KOPT-K1 (cell line): ENCODE results near the gene MTO1.
"Not testable (repeated sequence)": the region's sequence is repeated elsewhere in the genome, so short reads cannot be mapped to it uniquely, and the experiment has no call there.

Experiments
- H3K27ac ChIP-seq: fragments of 200-600 bp; sonication (generic); 2 replicates; pipeline ENCODE4 v1.5.1; 2016; ENCODE audit warnings: antibody characterized with exemption, mild to moderate bottlenecking, low read depth, low read length; ENCODE audit not compliant: poor library complexity, severe bottlenecking
- H3K36me3 ChIP-seq: fragments of 200-600 bp; sonication (generic); 2 replicates; pipeline ENCODE4 v1.5.1; 2017; ENCODE audit warnings: antibody characterized with exemption, mild to moderate bottlenecking, low read length, moderate library complexity; ENCODE audit not compliant: insufficient read depth
- H3K9me3 ChIP-seq: fragments of 200-600 bp; sonication (generic); 2 replicates; pipeline ENCODE4 v1.5.1; 2017; ENCODE audit warnings: antibody characterized with exemption, low read length, mild to moderate bottlenecking; ENCODE audit not compliant: insufficient read depth, poor library complexity, severe bottlenecking

MTO1 gene

GRCh38 chr6:73537677-73538076, 76.1 kb downstream of the MTO1 start:
- Histone ChIP-seq H3K27ac (no peak overlapping the region), H3K36me3 (no peaks in the 10 kb centered on the region), H3K9me3 (no peaks in the 10 kb centered on the region)

- no peaks in the 10 kb centered on the region for H3K36me3 ChIP-seq
- H3K27ac ChIP-seq = no peak overlapping the region
- no peaks in the 10 kb centered on the region for H3K9me3 ChIP-seq
Observed at GRCh38 chr6:73538116-73538779, 76.7 kb downstream of the MTO1 start.

- not testable (repeated sequence) for H3K9me3 ChIP-seq, H3K27ac ChIP-seq, H3K36me3 ChIP-seq
Observed at GRCh38 chr6:73542481-73542880, 80.9 kb downstream of the MTO1 start.

- Histone ChIP-seq H3K27ac (no peak overlapping the region), H3K9me3 (no peaks in the 10 kb centered on the region), H3K36me3 (no peaks in the 10 kb centered on the region)
Observed at GRCh38 chr6:73542891-73543290, 81.4 kb downstream of the MTO1 start.

GRCh38 chr6:73547036-73547435, 85.5 kb downstream of the MTO1 start:
- no peak overlapping the region for H3K27ac ChIP-seq
- no peaks in the 10 kb centered on the region for H3K36me3 ChIP-seq
- H3K9me3 ChIP-seq = no peaks in the 10 kb centered on the region

- H3K36me3 ChIP-seq = no peaks in the 10 kb centered on the region
- no peak overlapping the region for H3K27ac ChIP-seq
- no peaks in the 10 kb centered on the region for H3K9me3 ChIP-seq
Observed at GRCh38 chr6:73548458-73549446, 87.2 kb downstream of the MTO1 start.

- H3K9me3 ChIP-seq, H3K36me3 ChIP-seq, H3K27ac ChIP-seq: not testable (repeated sequence)
Observed at GRCh38 chr6:73551115-73551514, 89.6 kb downstream of the MTO1 start.

GRCh38 chr6:73555380-73555949, 93.9 kb downstream of the MTO1 start:
- not testable (repeated sequence) for H3K36me3 ChIP-seq, H3K9me3 ChIP-seq, H3K27ac ChIP-seq

GRCh38 chr6:73556836-73557235, 95.3 kb downstream of the MTO1 start:
- no peaks in the 10 kb centered on the region for H3K9me3 ChIP-seq
- no peaks in the 10 kb centered on the region for H3K36me3 ChIP-seq
- H3K27ac ChIP-seq = no peak overlapping the region
